Skeletal muscle satellite cell (primary cell): ENCODE measurements around the gene GLIS1.

Source experiments
- H3K27me3 ChIP-seq: 2 replicates; pipeline ENCODE4 v1.7.0; 2013; ENCODE audit warnings: low read length; ENCODE audit not compliant: control insufficient read depth, insufficient read depth
- H3K36me3 ChIP-seq: 2 replicates; pipeline ENCODE4 v1.7.0; 2013; ENCODE audit warnings: mild to moderate bottlenecking, control low read depth, low read length; ENCODE audit not compliant: insufficient read depth
- H3K4me1 ChIP-seq: 2 replicates; pipeline ENCODE4 v1.7.0; 2013; ENCODE audit warnings: low read length; ENCODE audit not compliant: control insufficient read depth, insufficient read depth
- H3K4me2 ChIP-seq: 2 replicates; pipeline ENCODE4 v1.7.0; 2013; ENCODE audit warnings: mild to moderate bottlenecking, low read length
- H3K4me3 ChIP-seq: 2 replicates; pipeline ENCODE4 v1.7.0; 2013; ENCODE audit warnings: low read length
- H3K9ac ChIP-seq: 2 replicates; pipeline ENCODE4 v1.7.0; 2013; ENCODE audit warnings: mild to moderate bottlenecking, low read depth, low read length, moderate library complexity
- H3K9me3 ChIP-seq: replicated peaks from 2 replicates; pipeline ENCODE4 v1.7.0; 2013; ENCODE audit warnings: mild to moderate bottlenecking, control low read depth, low read length

Gene GLIS1

GRCh38 chr1:53735261-53735660, 3.7 kb downstream of the GLIS1 start:
- Histone ChIP-seq H3K36me3 (peaks cover 10% of the 10 kb centered on the region), H3K4me2 (peak overlapping the region; percentile 91), H3K4me3 (peak overlapping the region; percentile 84), H3K9ac (peak overlapping the region; percentile 83), H3K9me3 (no peaks in the 10 kb centered on the region), H3K27me3 (no peaks in the 10 kb centered on the region), H3K4me1 (peaks cover 76% of the 10 kb centered on the region)

GRCh38 chr1:53734650-53735211, 4.2 kb downstream of the GLIS1 start:
- Histone ChIP-seq H3K27me3 (no peaks in the 10 kb centered on the region), H3K4me3 (peak overlapping the region; percentile 84), H3K9me3 (no peaks in the 10 kb centered on the region), H3K4me2 (peak overlapping the region; percentile 91), H3K4me1 (peaks cover 76% of the 10 kb centered on the region), H3K36me3 (peaks cover 10% of the 10 kb centered on the region), H3K9ac (peak overlapping the region; percentile 83)

GRCh38 chr1:53733975-53734649, 4.9 kb downstream of the GLIS1 start:
- Histone ChIP-seq H3K9me3 (no peaks in the 10 kb centered on the region), H3K36me3 (peaks cover 10% of the 10 kb centered on the region), H3K27me3 (no peaks in the 10 kb centered on the region), H3K4me2 (peak overlapping the region; percentile 91), H3K4me3 (peak overlapping the region; percentile 84), H3K4me1 (peaks cover 74% of the 10 kb centered on the region), H3K9ac (peak overlapping the region; percentile 83)

- H3K4me3 ChIP-seq, result peak overlapping the region; percentile 28
- H3K27me3 ChIP-seq, result no peaks in the 10 kb centered on the region
- peaks cover 74% of the 10 kb centered on the region for H3K4me1 ChIP-seq
These were observed 5.5 kb downstream of the GLIS1 start for GRCh38 chr1:53733447-53733931.

GRCh38 chr1:53732912-53733317, 6.0 kb downstream of the GLIS1 start:
- Histone ChIP-seq H3K4me1 (peaks cover 74% of the 10 kb centered on the region), H3K36me3 (peaks cover 10% of the 10 kb centered on the region), H3K9ac (peak overlapping the region; percentile 83), H3K4me3 (peak overlapping the region; percentile 37), H3K9me3 (no peaks in the 10 kb centered on the region), H3K27me3 (no peaks in the 10 kb centered on the region), H3K4me2 (peak overlapping the region; percentile 91)

More at GRCh38 chr1:53733447-53733931, 5.5 kb downstream of the GLIS1 start:
- H3K36me3 ChIP-seq, result peaks cover 10% of the 10 kb centered on the region
- H3K4me2 ChIP-seq, result peak overlapping the region; percentile 91
- peak overlapping the region; percentile 83 for H3K9ac ChIP-seq
- H3K9me3 ChIP-seq, result no peaks in the 10 kb centered on the region

GRCh38 chr1:53732409-53732808, 6.6 kb downstream of the GLIS1 start:
- Histone ChIP-seq H3K9me3 (no peaks in the 10 kb centered on the region), H3K4me3 (peak overlapping the region; percentile 37), H3K36me3 (peaks cover 13% of the 10 kb centered on the region), H3K9ac (peak overlapping the region; percentile 83), H3K4me2 (peak overlapping the region; percentile 76), H3K27me3 (no peaks in the 10 kb centered on the region), H3K4me1 (peaks cover 72% of the 10 kb centered on the region)

GRCh38 chr1:53731779-53732305, 7.1 kb downstream of the GLIS1 start:
- no peaks in the 10 kb centered on the region for H3K9me3 ChIP-seq
- H3K4me3 ChIP-seq, result peak overlapping the region; percentile 37
- peak overlapping the region; percentile 76 for H3K4me2 ChIP-seq
- peaks cover 15% of the 10 kb centered on the region for H3K36me3 ChIP-seq
- peaks cover 66% of the 10 kb centered on the region for H3K4me1 ChIP-seq
- no peaks in the 10 kb centered on the region for H3K27me3 ChIP-seq
- H3K9ac ChIP-seq, result peak overlapping the region; percentile 83

- no peaks in the 10 kb centered on the region for H3K9me3 ChIP-seq
- no peaks in the 10 kb centered on the region for H3K27me3 ChIP-seq
- no peak overlapping the region for H3K4me2 ChIP-seq
- peak overlapping the region; percentile 83 for H3K9ac ChIP-seq
- H3K36me3 ChIP-seq, result peaks cover 15% of the 10 kb centered on the region
- H3K4me1 ChIP-seq, result peaks cover 59% of the 10 kb centered on the region
- H3K4me3 ChIP-seq, result no peak overlapping the region
These were observed 7.8 kb downstream of the GLIS1 start for GRCh38 chr1:53731043-53731600.

- Histone ChIP-seq H3K4me1 (peaks cover 55% of the 10 kb centered on the region), H3K36me3 (peaks cover 16% of the 10 kb centered on the region), H3K27me3 (no peaks in the 10 kb centered on the region), H3K4me2 (no peak overlapping the region), H3K9me3 (no peaks in the 10 kb centered on the region), H3K4me3 (no peak overlapping the region), H3K9ac (no peak overlapping the region)
These were observed 8.6 kb downstream of the GLIS1 start for GRCh38 chr1:53730224-53730865.

GRCh38 chr1:53729456-53730223, 9.3 kb downstream of the GLIS1 start:
- Histone ChIP-seq H3K4me1 (peaks cover 50% of the 10 kb centered on the region), H3K4me3 (no peak overlapping the region), H3K9me3 (no peaks in the 10 kb centered on the region), H3K36me3 (peaks cover 21% of the 10 kb centered on the region), H3K27me3 (no peaks in the 10 kb centered on the region), H3K4me2 (no peak overlapping the region), H3K9ac (no peak overlapping the region)
